RKO (cell line): ENCODE data around the gene MSL3B.

ENCODE experiments used
- DNase-seq: peaks from one replicate; pipeline ENCODE4 v3.0.0-alpha.2; 2016; ENCODE audit warnings: low spot score

Gene MSL3B

GRCh38 chr2:233817361-233817911 lies 50.8 kb downstream of the MSL3B start:
- no peak for DNase-seq

GRCh38 chr2:233816771-233817170 lies 51.4 kb downstream of the MSL3B start:
- DNase-seq, result no peak

GRCh38 chr2:233816334-233816733 lies 51.9 kb downstream of the MSL3B start:
- no peak for DNase-seq

GRCh38 chr2:233815861-233816260 lies 52.3 kb downstream of the MSL3B start:
- DNase-seq, result no peak
